Measurements from ENCODE around the gene RRAGC. TPM values are rescaled to one million over a fixed set of nuclear protein-coding genes. Genes with fewer than 3 reads are reported as not detected.
"Not testable (repeated sequence)": the region's sequence is repeated elsewhere in the genome, so short reads cannot be mapped to it uniquely, and the experiment has no call there.

Gene RRAGC
- total and polyA plus RNA-seq, 2 donors from 2014 or later, result 22.9 to 27.3 TPM

DNA sequence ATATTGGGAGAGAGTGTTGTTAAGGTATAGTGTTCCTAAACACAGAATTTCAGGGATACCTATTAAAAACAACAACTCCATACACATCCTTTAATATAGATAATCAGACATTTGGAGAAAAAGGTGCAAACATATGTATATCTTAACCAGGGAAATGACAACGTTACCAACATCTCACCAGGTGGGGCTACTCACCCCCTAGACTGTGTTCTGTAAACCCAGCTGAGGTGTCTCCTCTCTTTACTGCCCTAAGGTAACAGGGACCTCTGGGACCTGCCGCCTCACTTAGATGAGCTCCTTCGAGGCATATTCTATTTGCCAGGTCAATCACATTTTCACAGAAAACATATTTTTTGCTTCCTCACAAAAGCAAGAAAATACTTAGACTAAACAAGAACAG is 13.4 kb downstream of the RRAGC start:
- intact Hi-C loops (cut with DNase I), result no loop called here

DNA sequence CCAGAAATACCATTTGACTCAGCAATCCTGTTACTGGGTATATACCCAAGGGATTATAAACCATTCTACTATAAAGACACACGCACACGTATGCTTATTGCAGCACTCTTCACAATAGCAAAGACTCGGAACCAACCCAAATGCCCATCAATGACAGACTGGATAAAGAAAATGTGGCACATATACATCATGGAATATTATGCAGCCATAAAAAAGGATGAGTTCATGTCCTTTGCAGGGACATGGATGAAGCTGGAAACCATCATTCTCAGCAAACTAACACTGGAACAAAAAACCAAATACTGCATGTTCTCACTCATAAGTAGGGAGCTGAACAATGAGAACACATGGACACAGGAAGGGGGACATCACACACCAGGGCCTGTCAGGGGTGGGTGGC is 14.5 kb downstream of the RRAGC start:
- H3K27me3 ChIP-seq (ENCODE audit: control insufficient read depth, insufficient read depth, low read length); H3K4me3 ChIP-seq (ENCODE audit: low read length in 3 of 3); H3K4me1 ChIP-seq (ENCODE audit: control insufficient read depth in 2 of 3, insufficient read depth in 2 of 3, low read depth in 1 of 3, low read length in 3 of 3); FAIRE-seq; intact Hi-C loops (cut with DNase I); H3K9me3 ChIP-seq (ENCODE audit: control insufficient read depth in 2 of 3, insufficient read depth in 1 of 3, low read length in 3 of 3); DNase-seq; H3K27ac ChIP-seq (ENCODE audit: low read depth in 2 of 2, low read length in 2 of 2); H3K9ac ChIP-seq (ENCODE audit: low read length in 3 of 3): not testable (repeated sequence)
- peaks cover 0 to 17% (median 10%) of the 10 kb centered on the region in 3 donors for H3K36me3 ChIP-seq (ENCODE audit: control insufficient read depth in 2 of 3, insufficient read depth in 3 of 3, low read length in 3 of 3)

More for the DNA sequence above, 13.4 kb downstream of the RRAGC start:
- Histone ChIP-seq H3K27me3 (ENCODE audit: control insufficient read depth, insufficient read depth, low read length) (no peaks in the 10 kb centered on the region), H3K9me3 (ENCODE audit: control insufficient read depth in 2 of 3, insufficient read depth in 1 of 3, low read length in 3 of 3) (no peaks in the 10 kb centered on the region), H3K4me1 (ENCODE audit: control insufficient read depth in 2 of 3, insufficient read depth in 2 of 3, low read depth in 1 of 3, low read length in 3 of 3) (no peaks in the 10 kb centered on the region), H3K4me3 (ENCODE audit: low read length in 3 of 3) (no peak overlapping the region), H3K9ac (ENCODE audit: low read length in 3 of 3) (no peak overlapping the region), H3K36me3 (ENCODE audit: control insufficient read depth in 2 of 3, insufficient read depth in 3 of 3, low read length in 3 of 3) (peaks cover 0 to 17% (median 15%) of the 10 kb centered on the region in 3 donors), H3K27ac (ENCODE audit: low read depth in 2 of 2, low read length in 2 of 2) (no peak overlapping the region)
- FAIRE-seq, result no peak
- TF ChIP-seq, protein P1, sequence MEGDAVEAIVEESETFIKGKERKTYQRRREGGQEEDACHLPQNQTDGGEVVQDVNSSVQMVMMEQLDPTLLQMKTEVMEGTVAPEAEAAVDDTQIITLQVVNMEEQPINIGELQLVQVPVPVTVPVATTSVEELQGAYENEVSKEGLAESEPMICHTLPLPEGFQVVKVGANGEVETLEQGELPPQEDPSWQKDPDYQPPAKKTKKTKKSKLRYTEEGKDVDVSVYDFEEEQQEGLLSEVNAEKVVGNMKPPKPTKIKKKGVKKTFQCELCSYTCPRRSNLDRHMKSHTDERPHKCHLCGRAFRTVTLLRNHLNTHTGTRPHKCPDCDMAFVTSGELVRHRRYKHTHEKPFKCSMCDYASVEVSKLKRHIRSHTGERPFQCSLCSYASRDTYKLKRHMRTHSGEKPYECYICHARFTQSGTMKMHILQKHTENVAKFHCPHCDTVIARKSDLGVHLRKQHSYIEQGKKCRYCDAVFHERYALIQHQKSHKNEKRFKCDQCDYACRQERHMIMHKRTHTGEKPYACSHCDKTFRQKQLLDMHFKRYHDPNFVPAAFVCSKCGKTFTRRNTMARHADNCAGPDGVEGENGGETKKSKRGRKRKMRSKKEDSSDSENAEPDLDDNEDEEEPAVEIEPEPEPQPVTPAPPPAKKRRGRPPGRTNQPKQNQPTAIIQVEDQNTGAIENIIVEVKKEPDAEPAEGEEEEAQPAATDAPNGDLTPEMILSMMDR (IDR thresholded peaks at IDR 0.05; ENCODE audit: borderline replicate concordance, extremely low read depth, insufficient read depth), result no peak
- no peak for DNase-seq

DNA sequence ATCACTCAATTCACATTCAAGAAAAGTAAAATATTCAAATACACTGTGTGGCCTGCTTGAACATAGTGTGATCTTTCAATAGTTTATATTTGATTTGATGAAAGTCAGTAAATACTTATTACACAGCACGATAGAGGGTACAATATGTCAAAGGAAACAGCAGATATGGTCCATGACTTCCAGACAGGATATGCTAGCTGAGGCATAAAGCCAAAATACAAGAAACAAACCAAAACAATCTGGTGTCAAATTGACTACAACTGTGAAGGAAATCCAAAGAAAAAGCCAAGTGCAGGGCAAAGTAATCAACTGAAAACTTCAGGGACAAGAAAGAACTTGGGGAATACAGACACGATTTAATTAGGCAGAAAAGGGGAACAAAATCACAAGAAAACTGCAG is 19.3 kb downstream of the RRAGC start:
- no peaks in the 10 kb centered on the region for H3K27me3 ChIP-seq (ENCODE audit: control insufficient read depth, insufficient read depth, low read length)
- FAIRE-seq (no peak), DNase-seq (no peak)
- TF ChIP-seq, protein P1 (IDR thresholded peaks at IDR 0.05; ENCODE audit: borderline replicate concordance, extremely low read depth, insufficient read depth), result no peak
- peaks cover 2 to 15% (median 14%) of the 10 kb centered on the region in 3 donors for H3K36me3 ChIP-seq (ENCODE audit: control insufficient read depth in 2 of 3, insufficient read depth in 3 of 3, low read length in 3 of 3)
- H3K27ac ChIP-seq (ENCODE audit: low read depth in 2 of 2, low read length in 2 of 2), result no peak overlapping the region
- H3K9me3 ChIP-seq (ENCODE audit: control insufficient read depth in 2 of 3, insufficient read depth in 1 of 3, low read length in 3 of 3), result no peaks in the 10 kb centered on the region
- H3K4me3 ChIP-seq (ENCODE audit: low read length in 3 of 3), result no peak overlapping the region
- H3K4me1 ChIP-seq (ENCODE audit: control insufficient read depth in 2 of 3, insufficient read depth in 2 of 3, low read depth in 1 of 3, low read length in 3 of 3), result no peaks in the 10 kb centered on the region
- intact Hi-C loops (cut with DNase I), result no loop called here
- no peak overlapping the region for H3K9ac ChIP-seq (ENCODE audit: low read length in 3 of 3)

DNA sequence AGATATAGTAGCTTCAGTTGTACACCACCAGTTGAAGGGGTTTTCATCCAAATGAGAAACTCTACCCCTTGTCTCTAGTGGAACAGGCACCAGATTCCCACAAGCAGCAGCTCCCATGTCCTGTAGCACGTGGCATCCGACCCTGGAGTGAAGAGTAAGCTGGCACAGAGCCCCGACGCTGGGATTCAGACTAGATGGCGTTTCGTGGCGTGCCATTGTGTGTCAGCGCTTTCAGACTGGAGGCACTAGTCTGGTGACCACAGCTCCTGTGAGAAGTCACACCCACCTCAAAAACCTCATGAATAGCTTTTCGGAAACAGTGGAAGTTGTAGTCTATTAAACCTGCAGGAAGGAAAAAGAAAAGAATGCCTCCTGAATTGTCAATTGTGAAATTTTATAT is 20.2 kb downstream of the RRAGC start:
- H3K9me3 ChIP-seq (ENCODE audit: control insufficient read depth in 2 of 3, insufficient read depth in 1 of 3, low read length in 3 of 3), result no peaks in the 10 kb centered on the region
- DNase-seq, result no peak
- H3K27ac ChIP-seq (ENCODE audit: low read depth in 2 of 2, low read length in 2 of 2), result no peak overlapping the region
- FAIRE-seq, result no peak
- no peak overlapping the region for H3K4me3 ChIP-seq (ENCODE audit: low read length in 3 of 3)
- no peaks in the 10 kb centered on the region for H3K27me3 ChIP-seq (ENCODE audit: control insufficient read depth, insufficient read depth, low read length)
- H3K4me1 ChIP-seq (ENCODE audit: control insufficient read depth in 2 of 3, insufficient read depth in 2 of 3, low read depth in 1 of 3, low read length in 3 of 3), result no peaks in the 10 kb centered on the region
- intact Hi-C loops (cut with DNase I), result loop anchor here (10.0 kb wide), 1 partner anchor 805 kb away; no protein-coding TSS in a partner anchor
- H3K9ac ChIP-seq (ENCODE audit: low read length in 3 of 3), result no peak overlapping the region
- H3K36me3 ChIP-seq (ENCODE audit: control insufficient read depth in 2 of 3, insufficient read depth in 3 of 3, low read length in 3 of 3), result peaks cover 2 to 15% (median 14%) of the 10 kb centered on the region in 3 donors
- TF ChIP-seq, protein P1 (IDR thresholded peaks at IDR 0.05; ENCODE audit: borderline replicate concordance, extremely low read depth, insufficient read depth), result no peak

DNA sequence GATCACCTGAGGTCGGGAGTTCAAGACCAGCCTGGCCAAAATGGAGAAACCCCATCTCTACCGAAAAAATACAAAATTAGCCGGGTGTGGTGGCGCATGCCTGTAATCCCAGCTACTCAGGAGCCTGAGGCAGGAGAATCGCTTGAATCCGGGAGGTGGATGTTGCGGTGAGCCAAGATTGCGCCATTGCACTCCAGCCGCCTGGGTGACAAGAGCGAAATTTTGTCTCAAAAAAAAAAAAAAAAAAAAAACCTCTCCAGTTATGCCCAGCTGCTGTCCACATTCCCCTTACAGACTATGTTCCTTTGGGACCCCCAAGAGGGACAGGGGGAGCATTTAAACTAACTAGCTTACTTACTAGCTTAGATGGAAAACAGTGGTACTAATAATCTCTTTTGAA is 23.3 kb downstream of the RRAGC start:
- not testable (repeated sequence) for H3K4me3 ChIP-seq (ENCODE audit: low read length in 3 of 3); H3K27me3 ChIP-seq (ENCODE audit: control insufficient read depth, insufficient read depth, low read length); H3K9me3 ChIP-seq (ENCODE audit: control insufficient read depth in 2 of 3, insufficient read depth in 1 of 3, low read length in 3 of 3); DNase-seq; FAIRE-seq; H3K27ac ChIP-seq (ENCODE audit: low read depth in 2 of 2, low read length in 2 of 2); H3K4me1 ChIP-seq (ENCODE audit: control insufficient read depth in 2 of 3, insufficient read depth in 2 of 3, low read depth in 1 of 3, low read length in 3 of 3); H3K9ac ChIP-seq (ENCODE audit: low read length in 3 of 3)
- H3K36me3 ChIP-seq (ENCODE audit: control insufficient read depth in 2 of 3, insufficient read depth in 3 of 3, low read length in 3 of 3), result peaks cover 2 to 15% (median 8%) of the 10 kb centered on the region in 3 donors
- intact Hi-C loops (cut with DNase I), result loop anchor here (10.0 kb wide), 1 partner anchor 802 kb away; no protein-coding TSS in a partner anchor
